HG03025 (cell line): ENCODE data around the gene MLH3.
"Not testable (repeated sequence)": the region's sequence is repeated elsewhere in the genome, so short reads cannot be mapped to it uniquely, and the experiment has no call there.

Source experiments
- ATAC-seq: cut with Tn5 transposase; IDR thresholded peaks from one replicate; pipeline ENCODE4 v1.9.1; 2021; ENCODE audit warnings: mild to moderate bottlenecking, moderate library complexity; ENCODE audit not compliant: unreplicated experiment, low FRiP score

The MLH3 gene

DNA sequence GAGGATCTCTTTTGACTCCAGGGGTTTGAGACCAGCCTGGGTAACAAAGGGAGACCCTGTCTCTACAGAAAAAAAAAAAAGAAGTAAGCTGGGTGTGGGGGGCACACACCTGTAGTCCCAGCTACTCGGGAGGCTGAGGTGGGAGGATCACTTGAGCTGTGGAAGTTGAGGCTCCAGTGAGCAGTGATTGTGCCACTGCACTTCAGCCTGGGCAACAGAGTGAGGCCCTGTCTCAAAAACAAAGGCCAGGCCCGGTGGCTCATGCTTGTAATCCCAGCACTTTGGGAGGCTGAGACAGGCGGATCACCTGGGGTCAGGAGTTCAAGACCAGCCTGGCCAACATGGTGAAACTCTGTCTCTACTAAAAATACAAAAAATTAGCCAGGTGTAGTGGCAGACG, 16.5 kb upstream of the MLH3 start:
- not testable (repeated sequence) for ATAC-seq

DNA sequence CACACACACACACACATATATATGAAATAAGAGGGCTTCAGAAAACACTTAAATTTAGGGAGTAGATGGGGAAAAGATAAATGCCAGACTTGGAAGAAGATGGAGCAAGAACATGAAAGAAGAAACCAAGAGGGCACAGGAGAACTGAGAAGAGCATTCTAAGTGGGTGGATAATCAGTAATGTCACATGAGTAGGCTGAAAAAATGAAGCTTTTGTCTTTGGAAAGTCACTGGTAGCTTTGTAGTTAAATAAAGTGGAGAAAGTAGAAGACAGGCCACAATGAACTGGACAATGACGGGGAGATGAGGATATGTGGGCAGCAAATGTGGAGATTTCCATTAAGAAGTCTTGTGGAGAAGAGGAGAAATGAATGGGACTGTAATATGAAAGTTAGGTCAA, 15.9 kb upstream of the MLH3 start:
- no peak for ATAC-seq

DNA sequence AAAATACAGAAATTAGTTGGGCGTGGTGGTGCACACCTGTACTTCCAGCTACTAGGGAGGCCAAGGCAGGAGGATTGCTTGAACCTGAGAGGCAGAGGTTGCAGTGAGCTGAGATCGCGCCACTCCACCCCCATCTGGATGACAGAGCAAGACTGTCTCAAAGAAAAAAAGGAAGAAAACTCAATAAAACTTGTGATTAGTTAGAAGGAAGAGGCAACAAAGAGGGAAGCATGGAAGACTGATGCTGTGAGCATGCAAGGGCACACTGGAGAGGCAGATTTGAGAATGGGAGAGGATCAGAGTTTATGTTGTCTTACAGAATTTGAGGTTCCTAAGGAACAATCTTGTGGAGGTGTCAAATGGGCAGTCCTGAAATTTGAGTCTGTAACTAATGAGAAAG, 15.4 kb upstream of the MLH3 start:
- no peak for ATAC-seq

DNA sequence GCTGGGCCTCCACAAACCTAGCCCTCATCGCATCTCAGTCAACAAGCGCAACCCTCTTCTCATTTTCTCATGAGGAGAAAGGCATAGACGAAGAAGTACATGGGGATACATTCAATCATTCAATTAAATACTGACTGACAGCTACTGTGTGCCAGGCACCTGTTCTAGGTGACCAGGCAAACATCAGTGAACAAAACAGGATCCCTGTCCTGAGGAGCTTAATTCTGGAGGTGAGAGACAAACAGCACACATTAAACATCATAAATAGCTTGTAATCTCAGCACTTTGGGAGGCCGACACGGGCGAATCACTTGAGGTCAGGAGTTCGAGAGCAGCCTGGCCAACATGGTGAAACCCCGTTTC, 12.9 kb upstream of the MLH3 start:
- peak; percentile 20 for ATAC-seq

DNA sequence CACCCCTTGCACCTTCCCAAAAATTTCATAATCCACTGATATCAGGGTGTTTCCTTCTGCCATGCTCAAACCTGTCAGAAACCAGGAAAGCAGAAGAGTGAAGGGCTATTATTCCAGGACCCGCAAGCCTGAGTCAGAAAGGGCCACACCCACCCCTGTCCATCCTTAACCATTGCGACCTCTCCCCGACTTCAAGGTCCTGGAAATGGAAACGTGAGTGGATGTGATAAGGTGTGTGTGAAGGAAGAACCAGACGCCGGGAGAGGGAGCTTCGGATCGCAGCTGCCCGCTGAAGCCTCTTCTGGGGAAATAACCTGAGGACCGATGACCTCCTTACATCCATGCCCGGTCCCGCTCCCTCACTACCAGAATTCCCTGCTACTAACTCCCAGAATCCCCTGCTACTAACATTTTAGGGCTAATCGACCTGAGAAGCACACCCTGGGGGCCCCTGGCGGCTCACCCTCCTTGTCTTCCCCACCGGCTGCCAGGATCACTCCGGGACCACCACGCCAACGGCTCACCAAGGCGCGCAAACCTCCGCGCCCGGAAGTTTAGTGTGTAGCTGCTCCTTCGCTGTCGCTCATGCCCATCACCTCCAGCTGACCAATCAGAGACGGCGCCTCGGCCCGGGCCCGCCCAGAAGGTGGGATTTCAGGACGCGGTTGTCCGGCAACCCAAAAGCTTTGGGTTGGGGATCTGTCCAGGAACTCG, 12.4 kb upstream of the MLH3 start, which contains the start of gene ACYP1:
Gene ACYP1, minus strand, starts transcription at position 534 of the 714 bp plus-strand sequence. Its CDS starts 471 bp downstream, at position 63.
- peak; percentile 90 for ATAC-seq

DNA sequence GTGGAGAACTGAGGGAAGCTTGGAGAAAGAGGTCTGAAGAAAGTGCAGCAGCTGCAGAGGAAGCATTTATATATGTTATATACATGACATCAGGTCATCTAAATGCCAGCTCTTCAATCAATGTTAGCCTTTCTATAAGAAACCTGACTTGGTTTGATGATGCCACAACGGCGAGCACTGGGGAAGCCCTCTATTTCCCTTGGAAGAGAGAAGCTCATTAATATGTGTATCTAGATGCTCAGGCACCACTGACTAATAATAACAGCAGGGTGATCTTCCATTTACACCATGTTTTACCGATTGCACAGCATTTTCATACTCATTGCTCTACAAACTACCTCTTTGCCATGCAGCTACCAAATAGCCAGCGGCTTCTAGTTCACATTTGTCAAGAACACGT, 11.7 kb upstream of the MLH3 start:
- no peak for ATAC-seq

DNA sequence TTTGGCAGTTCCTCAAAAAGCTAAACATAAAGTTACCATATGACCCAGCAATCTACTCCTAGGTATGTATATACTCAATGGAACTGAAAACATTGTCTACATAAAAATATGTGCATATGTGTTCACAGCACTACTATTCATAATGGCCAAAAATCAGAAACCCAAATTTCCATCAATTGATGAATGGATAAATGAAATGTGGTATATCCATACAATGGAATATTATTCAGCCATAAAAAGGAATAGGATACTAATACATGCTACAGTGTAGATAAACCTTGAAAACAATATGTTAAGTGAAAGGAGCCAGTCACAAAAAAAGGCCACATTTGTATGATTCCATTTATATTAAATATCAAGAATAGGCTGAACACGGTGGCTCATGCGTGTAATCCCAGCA, 9.2 kb upstream of the MLH3 start:
- ATAC-seq, result no peak

DNA sequence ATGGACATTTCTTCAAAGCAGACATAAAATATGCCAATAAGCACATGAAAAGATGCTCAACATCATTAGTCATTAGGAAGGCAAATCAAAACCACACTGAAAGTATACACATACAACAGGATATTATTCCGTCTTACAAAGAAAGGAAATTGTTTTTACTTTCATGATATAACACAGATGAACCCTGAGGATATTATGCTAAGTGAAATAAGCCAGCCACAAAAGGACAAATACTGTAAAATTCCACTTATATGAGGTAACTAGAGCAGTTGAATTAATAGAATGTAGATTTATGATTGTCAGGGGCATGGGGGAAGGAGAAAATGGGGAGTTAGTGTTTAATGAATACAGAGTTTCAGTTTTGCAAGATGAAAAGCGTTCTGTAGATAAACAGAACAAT, 8.4 kb upstream of the MLH3 start:
- no peak for ATAC-seq

DNA sequence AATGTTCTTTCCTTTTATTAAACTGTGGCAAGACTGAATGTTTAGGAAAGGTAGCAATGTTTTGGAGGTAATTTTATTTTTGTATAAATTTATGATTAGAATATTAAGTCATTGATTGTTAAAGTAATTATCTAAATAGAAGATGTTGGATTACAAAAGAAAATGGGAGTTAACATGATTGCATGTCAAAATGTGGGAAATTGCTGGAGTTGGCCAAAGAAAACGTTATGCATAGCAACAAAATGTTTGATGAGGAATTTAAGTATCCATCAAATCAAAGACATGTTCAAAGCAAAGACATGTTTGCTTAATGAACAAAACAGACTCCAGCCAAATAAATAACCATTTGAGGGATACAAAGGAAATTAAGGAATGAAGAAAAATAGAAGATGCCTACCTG, 3.2 kb upstream of the MLH3 start:
- no peak for ATAC-seq

DNA sequence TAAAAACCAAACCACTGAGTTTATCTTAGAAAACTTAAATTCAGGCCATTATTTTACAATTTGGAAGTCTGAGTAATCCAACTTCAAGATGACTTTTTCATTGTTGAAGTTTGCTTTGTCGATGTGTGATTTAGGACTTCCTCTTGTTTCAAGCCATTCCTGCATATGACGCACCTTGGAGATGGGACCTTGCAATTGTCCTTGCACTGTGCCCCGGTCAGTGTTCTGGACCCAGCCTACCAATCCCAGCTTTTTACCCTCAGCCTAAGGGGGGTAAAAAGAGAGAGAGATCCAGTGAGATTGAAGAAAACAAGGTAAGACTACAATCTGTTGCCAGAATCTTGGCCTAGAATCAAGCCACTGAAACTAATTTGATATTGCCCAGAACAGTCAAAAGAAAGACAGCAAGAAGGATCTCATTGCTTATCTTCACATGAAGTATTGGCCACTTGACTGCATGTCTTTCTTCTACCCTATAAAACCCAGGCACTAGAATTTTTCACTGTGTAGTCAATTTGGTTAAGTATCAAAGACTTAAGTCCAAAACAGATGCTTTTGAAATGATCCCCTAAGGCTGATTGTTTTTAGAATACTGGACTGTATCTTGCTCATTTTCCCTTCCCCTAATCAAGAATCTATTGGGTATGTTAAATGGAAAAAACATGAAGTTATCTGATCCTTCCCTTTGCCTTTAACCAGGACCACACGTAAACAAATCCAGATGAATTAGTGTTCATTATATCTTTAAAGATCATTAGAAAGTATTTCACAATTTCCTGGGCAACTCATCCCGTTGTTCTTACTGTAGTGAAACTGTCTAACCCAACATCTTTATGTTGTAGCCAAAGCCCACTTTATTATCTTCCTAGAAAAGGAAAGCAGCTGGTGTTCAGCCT, 2.4 kb upstream of the MLH3 start:
- no peak for ATAC-seq

DNA sequence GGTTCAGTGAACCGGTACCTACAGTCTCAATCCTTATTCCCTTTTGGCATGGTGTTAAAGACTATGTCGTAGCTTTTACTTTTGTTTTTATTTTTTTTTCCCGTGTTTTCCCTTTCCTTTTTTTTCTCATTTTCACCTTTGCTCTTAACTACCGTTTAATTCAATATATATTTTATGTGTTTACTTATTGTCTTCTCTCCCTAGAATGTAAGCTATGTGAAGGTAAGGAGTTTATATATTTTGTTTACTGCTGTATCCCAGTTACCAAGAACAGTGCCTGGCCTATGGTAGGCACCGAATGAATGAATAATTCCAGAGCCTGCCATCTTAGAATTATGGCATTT, 261 bp upstream of the MLH3 start:
- ATAC-seq, result no peak

DNA sequence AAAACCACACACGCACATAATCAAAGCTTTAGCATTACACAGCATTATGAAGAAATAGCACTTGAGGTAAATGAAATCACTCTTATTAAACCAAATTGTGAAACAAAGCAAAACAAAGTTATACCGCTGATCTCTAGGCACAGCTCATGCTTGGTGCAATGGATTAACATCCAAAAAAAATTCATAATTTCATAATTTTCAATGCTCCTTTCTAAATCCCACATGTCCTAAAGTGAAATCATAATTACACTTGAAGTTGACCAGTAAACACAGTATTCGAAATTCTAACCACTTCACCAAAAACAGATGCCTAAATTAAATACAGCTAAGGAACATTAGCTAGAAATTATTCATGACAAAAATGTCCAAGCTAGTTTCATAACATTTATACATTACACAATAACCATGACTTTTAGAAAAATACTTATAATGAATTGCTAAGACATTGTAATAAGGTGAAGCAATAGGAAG, 1.5 kb downstream of the MLH3 start:
- ATAC-seq, result no peak

DNA sequence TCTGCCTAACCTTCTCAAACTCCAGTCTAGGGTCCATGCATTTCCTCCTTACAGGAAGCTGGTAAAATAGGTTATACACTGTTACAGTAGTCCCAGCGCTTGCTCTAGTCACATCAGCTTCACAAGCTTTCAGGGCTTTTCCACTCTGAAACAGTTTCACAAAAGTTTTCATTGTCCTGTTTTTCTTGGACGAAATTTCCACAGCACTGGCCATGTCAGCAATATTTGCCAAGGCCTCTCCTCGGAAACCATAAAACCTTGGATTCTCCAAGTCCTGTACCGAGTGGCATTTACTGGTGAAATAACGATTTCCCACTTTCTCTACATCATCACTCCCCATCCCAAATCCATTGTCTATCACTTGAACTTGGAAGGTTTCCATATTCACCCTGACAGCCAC, 2.1 kb downstream of the MLH3 start:
- no peak for ATAC-seq

DNA sequence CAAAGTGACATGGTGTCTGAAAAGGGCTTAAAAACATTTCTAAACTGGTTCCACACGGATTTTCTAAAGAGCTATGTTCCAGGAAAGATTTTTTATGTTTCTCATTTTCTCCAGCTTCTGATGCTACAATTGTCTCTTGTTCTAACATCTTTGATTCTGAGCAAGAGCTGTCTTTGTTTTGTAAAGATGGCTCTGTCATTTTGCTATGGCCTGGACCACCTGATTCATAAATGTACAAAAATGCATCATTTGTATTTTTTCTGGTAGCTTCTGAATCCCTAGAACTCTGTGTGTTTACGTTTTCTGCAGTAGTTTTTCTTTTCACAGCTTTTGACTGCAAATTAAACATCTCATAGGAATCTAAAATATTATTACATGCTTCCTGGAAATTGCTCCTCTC, 3.2 kb downstream of the MLH3 start:
- ATAC-seq, result no peak

DNA sequence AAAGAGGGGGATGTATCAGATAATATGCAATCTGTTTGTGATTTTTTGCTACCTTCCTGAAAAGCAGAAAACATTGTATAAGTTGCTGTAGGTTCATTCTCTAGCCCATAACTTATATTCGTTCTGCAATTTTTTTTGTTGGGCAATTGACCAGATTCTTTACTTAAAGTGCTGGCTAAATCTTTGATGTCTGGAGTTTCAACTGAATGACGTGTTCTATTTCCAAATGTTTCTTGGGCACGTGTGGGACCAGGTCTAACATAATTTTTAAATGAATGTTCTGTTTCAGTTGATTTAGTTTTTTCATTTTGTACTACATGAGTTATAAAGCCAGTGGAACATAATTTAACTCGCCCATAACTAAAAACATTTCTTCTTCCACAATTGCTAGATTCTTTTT, 3.8 kb downstream of the MLH3 start:
- no peak for ATAC-seq

DNA sequence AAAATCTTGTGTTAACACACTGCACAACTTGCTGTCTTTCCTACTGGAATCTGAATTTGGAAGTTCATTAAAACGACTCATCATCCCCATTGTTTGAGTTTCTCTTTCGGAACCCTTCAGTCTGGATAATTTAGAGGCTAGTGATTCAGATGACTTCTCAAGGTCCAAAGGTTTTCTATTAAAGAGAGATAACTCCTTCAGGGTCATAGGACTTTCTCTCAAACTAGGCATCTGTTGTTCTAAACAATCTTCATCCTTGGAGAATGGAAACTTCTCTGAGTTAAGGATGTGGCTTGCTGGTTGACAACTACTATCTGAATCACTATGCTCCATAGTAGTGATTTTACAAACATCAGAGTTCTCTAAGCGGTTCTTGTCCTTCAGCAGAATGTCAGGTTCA, 4.4 kb downstream of the MLH3 start:
- ATAC-seq, result no peak

DNA sequence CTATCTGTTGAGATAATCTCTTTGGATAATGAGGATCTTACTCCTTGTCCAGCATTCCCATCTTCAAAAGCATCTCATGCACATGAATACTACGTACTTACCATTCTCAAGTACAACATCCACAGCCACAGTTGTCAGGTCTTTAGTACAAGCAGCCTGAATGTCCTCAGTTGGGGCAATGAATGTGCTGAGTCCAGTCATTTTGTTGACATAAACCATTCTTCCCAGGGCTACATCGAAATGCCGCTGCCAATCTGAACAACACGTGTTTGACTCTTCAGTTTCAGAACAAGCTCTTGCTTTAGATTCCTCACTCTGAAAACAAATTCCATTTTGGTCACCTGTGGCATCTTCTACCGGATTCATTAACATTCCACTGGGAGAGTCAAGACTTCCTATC, 5.0 kb downstream of the MLH3 start:
- no peak for ATAC-seq

DNA sequence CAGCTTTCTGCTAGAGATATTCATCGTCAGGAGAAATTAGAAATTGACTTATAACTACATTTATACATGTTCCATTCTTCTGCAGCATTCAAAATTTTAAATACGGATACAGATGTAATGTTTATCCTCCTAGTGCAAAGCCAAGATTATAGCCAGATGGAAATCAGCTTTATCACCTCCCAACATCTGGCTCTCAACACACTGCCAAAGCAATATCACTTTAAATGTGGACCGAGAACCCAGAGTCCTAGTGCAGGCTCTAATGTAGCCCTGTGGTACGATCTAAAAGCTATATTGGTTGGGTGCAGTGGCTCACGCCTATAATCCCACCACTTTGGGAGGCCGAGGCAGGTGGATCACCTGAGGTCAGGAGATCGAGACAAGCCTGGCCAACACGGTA, 6.5 kb downstream of the MLH3 start:
- ATAC-seq, result no peak

DNA sequence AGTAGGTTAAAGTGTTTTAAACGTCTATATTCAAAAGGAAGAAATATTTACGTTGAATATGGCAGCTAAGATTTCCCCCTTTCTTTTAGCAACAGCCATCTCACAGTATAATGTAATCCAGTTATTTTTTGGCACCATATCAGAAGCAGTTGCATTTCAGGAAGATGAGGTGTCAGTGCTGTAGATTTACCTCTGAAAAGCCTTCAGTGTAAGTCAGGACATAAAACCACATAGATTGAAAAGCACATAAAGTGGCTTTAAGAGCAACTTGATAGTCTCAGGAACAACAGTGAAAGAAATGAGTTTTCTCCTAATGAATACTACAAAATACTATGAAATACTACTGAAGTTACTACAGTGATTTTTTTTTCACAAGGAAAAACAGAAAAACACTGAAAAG, 6.9 kb downstream of the MLH3 start:
- no peak for ATAC-seq

DNA sequence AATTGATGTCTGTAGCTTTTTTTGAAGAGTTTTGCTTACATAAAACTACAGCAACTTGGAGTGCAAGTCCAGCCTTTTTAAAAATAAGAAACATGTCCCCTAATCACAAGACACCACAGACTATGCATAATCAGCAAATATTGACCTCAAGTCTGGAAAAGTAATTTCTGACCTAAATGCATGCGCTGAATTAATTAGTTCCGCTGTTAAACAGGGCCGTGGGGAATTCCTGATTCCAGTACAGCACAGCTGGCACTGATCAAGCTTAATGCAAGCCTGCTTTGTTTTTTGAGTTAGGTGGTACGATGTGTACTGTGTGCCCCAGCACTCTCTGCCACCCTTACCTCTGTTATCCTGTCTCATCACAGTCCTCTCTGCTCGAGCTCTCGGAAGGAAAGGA, 9.2 kb downstream of the MLH3 start:
- ATAC-seq, result no peak

DNA sequence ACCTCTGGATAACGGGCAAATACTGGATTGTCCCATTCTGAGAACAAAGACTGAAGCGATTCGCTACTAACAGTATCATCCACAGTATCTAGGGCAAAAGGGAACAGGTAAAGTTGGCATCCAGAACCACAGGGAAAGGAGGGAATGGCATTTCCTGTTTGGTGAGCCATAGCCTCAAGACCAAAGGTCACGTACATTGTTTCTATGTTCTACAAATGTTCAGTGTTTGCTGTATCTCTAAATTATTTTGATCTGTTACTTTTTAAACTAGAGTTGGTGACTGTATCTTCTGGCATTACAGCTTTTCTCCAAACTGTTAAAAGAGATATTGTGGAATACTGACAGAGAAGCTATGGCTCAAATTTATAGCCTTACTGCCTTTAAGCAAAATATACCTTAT, 9.7 kb downstream of the MLH3 start:
- ATAC-seq, result no peak

DNA sequence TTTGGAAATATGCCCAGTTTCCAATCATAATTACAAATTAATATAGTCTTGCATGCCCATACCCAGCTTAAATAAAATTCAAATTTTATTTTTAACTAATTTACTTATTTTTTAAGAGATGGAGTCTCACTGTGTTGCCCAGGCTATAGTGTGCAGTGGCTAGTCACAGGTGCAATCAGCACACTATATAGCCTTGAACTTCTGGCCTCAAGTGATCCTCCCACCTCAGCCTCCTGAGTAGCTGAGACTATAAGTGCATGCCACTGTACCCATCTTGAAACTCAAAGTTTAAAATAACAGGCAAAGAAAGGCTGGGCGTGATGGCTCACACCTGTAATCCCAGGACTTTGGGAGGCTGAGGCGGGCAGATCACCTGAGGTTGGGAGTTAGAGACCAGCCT, 10.3 kb downstream of the MLH3 start:
- ATAC-seq, result no peak
